ENCODE measurements around the gene CDADC1.

DNA sequence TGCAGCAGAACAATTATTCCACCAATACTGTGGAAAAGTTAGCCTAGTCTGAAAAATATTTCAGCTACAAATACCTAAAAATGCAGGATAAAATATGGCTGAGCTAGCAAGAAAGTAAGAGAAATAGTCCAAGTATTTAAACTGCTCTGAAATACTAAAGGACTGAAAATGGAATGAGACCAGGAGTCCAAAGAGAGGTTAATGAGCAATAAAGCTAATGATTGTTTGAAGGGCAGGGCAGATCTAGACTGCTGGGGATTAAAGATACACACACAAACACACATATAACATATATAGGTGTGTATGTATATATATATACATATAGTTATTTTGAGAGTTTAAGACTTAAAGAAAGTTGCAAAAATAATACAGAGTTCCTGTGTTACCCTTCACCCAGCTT, 2.6 kb upstream of the CDADC1 start:
- TF ChIP-seq POLR2A (IDR thresholded peaks at IDR 0.05) = no peak
- TF ChIP-seq, protein P1, sequence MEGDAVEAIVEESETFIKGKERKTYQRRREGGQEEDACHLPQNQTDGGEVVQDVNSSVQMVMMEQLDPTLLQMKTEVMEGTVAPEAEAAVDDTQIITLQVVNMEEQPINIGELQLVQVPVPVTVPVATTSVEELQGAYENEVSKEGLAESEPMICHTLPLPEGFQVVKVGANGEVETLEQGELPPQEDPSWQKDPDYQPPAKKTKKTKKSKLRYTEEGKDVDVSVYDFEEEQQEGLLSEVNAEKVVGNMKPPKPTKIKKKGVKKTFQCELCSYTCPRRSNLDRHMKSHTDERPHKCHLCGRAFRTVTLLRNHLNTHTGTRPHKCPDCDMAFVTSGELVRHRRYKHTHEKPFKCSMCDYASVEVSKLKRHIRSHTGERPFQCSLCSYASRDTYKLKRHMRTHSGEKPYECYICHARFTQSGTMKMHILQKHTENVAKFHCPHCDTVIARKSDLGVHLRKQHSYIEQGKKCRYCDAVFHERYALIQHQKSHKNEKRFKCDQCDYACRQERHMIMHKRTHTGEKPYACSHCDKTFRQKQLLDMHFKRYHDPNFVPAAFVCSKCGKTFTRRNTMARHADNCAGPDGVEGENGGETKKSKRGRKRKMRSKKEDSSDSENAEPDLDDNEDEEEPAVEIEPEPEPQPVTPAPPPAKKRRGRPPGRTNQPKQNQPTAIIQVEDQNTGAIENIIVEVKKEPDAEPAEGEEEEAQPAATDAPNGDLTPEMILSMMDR (IDR thresholded peaks at IDR 0.05) = no peak

Measured in tibial nerve (tissue), 3 donors.